HG03139 (cell line): ENCODE results near the gene ZIC2.
"Not testable (repeated sequence)": the region's sequence is repeated elsewhere in the genome, so short reads cannot be mapped to it uniquely, and the experiment has no call there.

ENCODE experiments used
- ATAC-seq: cut with Tn5 transposase; IDR thresholded peaks from one replicate; pipeline ENCODE4 v1.9.1; 2021; ENCODE audit not compliant: unreplicated experiment

Gene ZIC2

DNA sequence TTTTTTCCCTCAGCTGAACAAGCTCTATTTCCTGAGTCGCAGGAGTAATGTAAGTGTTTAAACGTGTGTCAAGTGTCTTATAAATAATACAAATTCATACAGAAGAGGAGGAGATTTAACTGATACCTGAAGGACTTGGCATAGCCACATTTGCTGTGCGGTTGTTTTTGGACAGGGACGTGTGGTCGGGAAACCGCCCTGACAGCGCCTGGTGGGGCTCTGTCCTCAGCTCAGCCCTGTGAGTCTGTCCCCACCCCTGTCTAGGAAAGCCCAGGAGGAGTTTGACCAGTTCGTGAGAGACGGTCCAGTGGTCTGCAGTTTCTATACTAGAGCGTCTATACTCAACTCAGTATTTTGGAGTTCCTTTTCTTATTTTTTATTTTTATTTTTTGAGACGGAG, 16.7 kb downstream of the ZIC2 start:
- no peak for ATAC-seq

DNA sequence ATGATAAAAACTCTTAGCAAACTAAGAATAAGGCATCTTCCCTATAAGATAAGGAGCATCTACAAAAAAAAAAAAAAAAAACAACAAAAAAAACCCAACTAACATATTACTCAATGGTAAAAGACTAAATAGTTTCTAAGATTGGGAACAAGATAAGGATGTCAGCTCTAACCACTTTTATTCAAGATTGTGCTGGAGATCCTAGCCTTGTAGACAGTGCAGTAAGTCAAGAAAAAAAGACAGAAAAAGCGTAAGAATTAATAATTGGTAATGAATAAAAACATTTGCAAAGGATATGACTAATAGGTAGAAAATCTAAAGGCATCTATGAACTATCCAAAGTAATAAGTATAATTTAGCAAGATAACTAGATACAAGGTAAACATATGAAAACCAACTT, 33.0 kb downstream of the ZIC2 start:
- no peak for ATAC-seq

DNA sequence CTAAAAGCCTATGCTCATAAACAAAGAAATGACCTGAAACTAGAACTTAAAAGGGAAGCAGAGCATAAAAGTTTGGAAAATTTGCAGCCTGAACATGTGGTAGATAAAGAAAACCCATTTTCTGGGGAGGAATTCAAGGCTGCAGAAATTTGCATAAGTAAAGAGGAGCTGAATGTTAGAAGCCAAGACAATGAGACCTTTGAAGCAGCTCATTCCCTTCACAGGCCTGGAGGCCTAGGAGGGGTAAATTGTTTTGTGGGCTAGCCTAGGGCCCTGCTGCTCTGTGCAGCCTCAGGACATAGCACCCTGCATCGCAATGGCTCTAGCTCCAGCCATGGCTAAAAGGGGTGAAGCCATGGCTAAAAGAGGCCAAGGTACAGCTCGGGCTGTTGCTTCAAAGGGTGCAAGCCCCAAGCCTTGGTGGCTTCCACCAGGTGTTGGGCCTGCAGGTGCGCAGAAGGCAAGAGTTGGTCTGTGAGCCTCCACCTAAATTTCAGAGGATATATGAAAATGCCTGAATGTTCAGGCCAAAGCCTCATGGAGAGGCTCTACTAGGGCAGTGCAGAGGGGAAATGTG, 38.3 kb downstream of the ZIC2 start:
- no peak for ATAC-seq

- ATAC-seq: no peak
These were observed 41.2 kb downstream of the ZIC2 start for GRCh38 chr13:100022798-100023197.

- ATAC-seq: no peak
These were observed 42.4 kb downstream of the ZIC2 start for GRCh38 chr13:100024023-100024422.

- ATAC-seq: no peak
These were observed 48.3 kb downstream of the ZIC2 start for GRCh38 chr13:100029933-100030332.

DNA sequence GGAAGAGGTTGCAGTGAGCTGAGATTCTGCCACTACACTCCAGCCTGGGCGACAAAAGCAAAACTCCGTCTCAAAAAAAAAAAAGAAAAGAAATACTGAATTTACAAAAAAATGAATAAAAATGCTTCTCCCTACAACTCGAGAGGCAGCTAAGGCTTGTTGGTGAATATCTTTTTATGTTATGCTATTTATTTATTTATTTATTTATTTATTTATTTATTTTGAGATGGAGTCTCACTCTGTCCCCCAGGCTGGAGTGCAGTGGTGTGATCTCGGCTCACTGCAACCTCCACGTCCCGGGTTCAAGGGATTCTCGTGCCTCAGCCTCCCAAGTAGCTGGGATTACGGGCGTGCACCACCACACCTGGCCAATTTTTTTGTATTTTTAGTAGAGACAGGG, 51.1 kb downstream of the ZIC2 start:
- not testable (repeated sequence) for ATAC-seq

GRCh38 chr13:100035936-100036335, 54.4 kb downstream of the ZIC2 start:
- ATAC-seq: no peak
